Measurements from ENCODE around the gene CHPF. TPM values are rescaled to one million over a fixed set of nuclear protein-coding genes. Genes with fewer than 3 reads are reported as not detected.

The CHPF gene
- total RNA-seq, 1 experiment from 2014 or later = 17.5 TPM

DNA sequence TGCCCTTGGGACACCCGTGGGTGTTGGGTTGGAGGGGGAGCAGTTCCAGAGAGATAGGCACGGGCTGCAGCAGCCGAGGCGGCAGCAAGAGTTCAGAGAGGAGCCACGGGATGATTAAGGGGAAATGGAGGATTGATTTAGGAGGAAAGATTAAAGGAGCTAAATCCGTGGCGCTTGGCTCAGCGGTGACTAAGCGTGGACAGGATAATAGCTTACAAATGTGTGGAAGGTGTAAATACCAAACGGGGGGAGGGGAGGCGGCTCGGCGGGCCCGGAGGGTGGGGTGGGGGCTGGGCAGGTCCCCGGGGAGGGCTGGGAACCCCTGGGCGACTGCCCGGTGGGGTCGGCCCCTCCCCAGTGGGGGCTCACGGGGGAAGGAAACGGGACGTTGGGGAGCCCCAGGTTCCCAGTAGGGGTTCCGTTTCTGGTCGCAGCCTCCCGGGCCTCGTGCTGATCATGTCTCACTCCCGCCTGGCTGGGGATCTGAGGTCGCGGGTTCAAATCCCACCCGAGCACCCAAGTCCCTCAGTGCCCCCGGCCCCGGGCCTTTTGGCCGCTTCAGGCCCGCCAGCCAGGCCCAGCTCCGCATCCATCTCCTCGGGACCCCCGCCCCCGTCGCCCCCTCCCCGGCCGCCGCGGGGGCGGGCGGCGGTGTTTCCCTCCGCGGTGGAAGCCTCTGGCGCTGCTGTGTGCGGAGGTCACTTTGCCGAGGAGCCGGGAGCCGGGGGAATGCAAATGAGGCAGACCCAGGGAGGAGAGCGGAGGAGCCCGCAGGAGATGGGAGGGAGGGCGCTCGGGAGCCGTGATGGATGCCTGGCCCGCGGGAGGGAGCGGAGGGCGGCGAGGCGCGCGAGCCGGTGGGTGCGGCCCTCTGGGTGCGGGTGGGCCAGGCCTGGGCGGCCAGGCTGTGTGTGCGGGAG lies 21.2 kb downstream of the CHPF start:
- Histone ChIP-seq H3K4me1 (ENCODE audit: control insufficient read depth, insufficient read depth, low read length) (peaks cover 10% of the 10 kb centered on the region), H3K4me3 (ENCODE audit: low read depth in 2 of 2, low read length in 2 of 2) (peak overlapping the region in 1 of 2 experiments; percentile 14; a peak in 1 of 4 replicates), H3K36me3 (ENCODE audit: control insufficient read depth, insufficient read depth, low read length) (no peaks in the 10 kb centered on the region), H3K27ac (ENCODE audit: low read length) (no peak overlapping the region), H3K9me3 (ENCODE audit: control insufficient read depth, insufficient read depth, low read depth, low read length) (no peaks in the 10 kb centered on the region), H3K27me3 (ENCODE audit: control insufficient read depth, insufficient read depth, low read length) (no peaks in the 10 kb centered on the region; the same call in 1 of the 2 replicates)
- CTCF ChIA-PET = interaction anchor here (0.6 to 2.9 kb wide), 8 partner anchors 8 to 1233 kb away, joined by 3 to 12 read pairs (median 3); no protein-coding TSS in a partner anchor
- intact Hi-C loops (cut with micrococcal nuclease; ENCODE audit: unreplicated experiment) = no loop called here
- in situ Hi-C loops (cut with HindIII; ENCODE audit: low pct_unique_long_range_greater_than_20kb, low sequenced_read_pairs) = no loop called here
- ATAC-seq (no peak), DNase-seq (ENCODE audit: low read depth, low spot score) (no peak)
- POLR2A ChIA-PET = no interaction called here
- TF ChIP-seq REST (IDR thresholded peaks at IDR 0.05; ENCODE audit: insufficient read depth in 1 of 2, low read depth in 2 of 2, low read length in 1 of 2) = no peak
- no peak for TF ChIP-seq SIN3A (IDR thresholded peaks at IDR 0.05; ENCODE audit: borderline replicate concordance, insufficient read depth, low read depth, low read length)
- TF ChIP-seq, protein P1, sequence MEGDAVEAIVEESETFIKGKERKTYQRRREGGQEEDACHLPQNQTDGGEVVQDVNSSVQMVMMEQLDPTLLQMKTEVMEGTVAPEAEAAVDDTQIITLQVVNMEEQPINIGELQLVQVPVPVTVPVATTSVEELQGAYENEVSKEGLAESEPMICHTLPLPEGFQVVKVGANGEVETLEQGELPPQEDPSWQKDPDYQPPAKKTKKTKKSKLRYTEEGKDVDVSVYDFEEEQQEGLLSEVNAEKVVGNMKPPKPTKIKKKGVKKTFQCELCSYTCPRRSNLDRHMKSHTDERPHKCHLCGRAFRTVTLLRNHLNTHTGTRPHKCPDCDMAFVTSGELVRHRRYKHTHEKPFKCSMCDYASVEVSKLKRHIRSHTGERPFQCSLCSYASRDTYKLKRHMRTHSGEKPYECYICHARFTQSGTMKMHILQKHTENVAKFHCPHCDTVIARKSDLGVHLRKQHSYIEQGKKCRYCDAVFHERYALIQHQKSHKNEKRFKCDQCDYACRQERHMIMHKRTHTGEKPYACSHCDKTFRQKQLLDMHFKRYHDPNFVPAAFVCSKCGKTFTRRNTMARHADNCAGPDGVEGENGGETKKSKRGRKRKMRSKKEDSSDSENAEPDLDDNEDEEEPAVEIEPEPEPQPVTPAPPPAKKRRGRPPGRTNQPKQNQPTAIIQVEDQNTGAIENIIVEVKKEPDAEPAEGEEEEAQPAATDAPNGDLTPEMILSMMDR (IDR thresholded peaks at IDR 0.05) = no peak; the same call in 1 of the 2 replicates
- TF ChIP-seq TCF7L2 (IDR thresholded peaks at IDR 0.05; ENCODE audit: low read depth, low read length) = no peak
- TF ChIP-seq POLR2AphosphoS5 (IDR thresholded peaks at IDR 0.05; ENCODE audit: low read depth, low read length) = no peak
- BruUV-seq (replicated peaks) = no TSS peak

GRCh38 chr2:219521066-219521880 lies 22.3 kb downstream of the CHPF start:
- intact Hi-C loops (cut with micrococcal nuclease; ENCODE audit: unreplicated experiment) (no loop called here), in situ Hi-C loops (cut with HindIII; ENCODE audit: low pct_unique_long_range_greater_than_20kb, low sequenced_read_pairs) (no loop called here)
- Histone ChIP-seq H3K9me3 (ENCODE audit: control insufficient read depth, insufficient read depth, low read depth, low read length) (no peaks in the 10 kb centered on the region), H3K36me3 (ENCODE audit: control insufficient read depth, insufficient read depth, low read length) (no peaks in the 10 kb centered on the region), H3K4me1 (ENCODE audit: control insufficient read depth, insufficient read depth, low read length) (peaks cover 10% of the 10 kb centered on the region), H3K27ac (ENCODE audit: low read length) (no peak overlapping the region), H3K4me3 (ENCODE audit: low read depth in 2 of 2, low read length in 2 of 2) (no peak overlapping the region), H3K27me3 (ENCODE audit: control insufficient read depth, insufficient read depth, low read length) (no peaks in the 10 kb centered on the region)
- no peak for TF ChIP-seq POLR2AphosphoS5 (IDR thresholded peaks at IDR 0.05; ENCODE audit: low read depth, low read length)
- TF ChIP-seq, protein P1 (IDR thresholded peaks at IDR 0.05) = peak; percentile 88
- no TSS peak for BruUV-seq (replicated peaks)
- ChIA-PET POLR2A (no interaction called here), CTCF (interaction anchor here (0.6 to 2.9 kb wide), 10 partner anchors 8 to 123 kb away, joined by 3 to 12 read pairs (median 6); partner anchors contain the start of gene GMPPA)
- ATAC-seq (peak; percentile 77), DNase-seq (ENCODE audit: low read depth, low spot score) (no peak)

All from Panc1 (cell line).